Tibial nerve (tissue), 4 donors: ENCODE measurements around the gene MTMR3.

Experiments used
- EP300 ChIP-seq, 2 donors: sonication (generic); formaldehyde crosslinking; IDR thresholded peaks; one replicate each; pipeline ENCODE4 v1.6.1; 2017; ENCODE audit warnings: antibody characterized with exemption in 2 of 2, mild to moderate bottlenecking in 1 of 2
- POLR2A ChIP-seq, 2 donors: fragments of 450-650 bp; IDR thresholded peaks; one replicate each; pipeline ENCODE4 v1.6.1; 2017; ENCODE audit warnings: antibody characterized with exemption in 2 of 2, mild to moderate bottlenecking in 2 of 2, moderate library complexity in 2 of 2
- TF ChIP-seq, protein P1 (sequence below), 5 experiments: fragments of 200-600 bp in 3 of 5; fragments of 450-650 bp in 2 of 5; sonication (generic) in 3 of 5; IDR thresholded peaks; one replicate each; pipeline ENCODE4 v1.5.1; 2016 to 2019; ENCODE audit warnings: antibody characterized with exemption in 5 of 5, mild to moderate bottlenecking in 3 of 5, moderate library complexity in 2 of 5

- TF ChIP-seq, protein P1, sequence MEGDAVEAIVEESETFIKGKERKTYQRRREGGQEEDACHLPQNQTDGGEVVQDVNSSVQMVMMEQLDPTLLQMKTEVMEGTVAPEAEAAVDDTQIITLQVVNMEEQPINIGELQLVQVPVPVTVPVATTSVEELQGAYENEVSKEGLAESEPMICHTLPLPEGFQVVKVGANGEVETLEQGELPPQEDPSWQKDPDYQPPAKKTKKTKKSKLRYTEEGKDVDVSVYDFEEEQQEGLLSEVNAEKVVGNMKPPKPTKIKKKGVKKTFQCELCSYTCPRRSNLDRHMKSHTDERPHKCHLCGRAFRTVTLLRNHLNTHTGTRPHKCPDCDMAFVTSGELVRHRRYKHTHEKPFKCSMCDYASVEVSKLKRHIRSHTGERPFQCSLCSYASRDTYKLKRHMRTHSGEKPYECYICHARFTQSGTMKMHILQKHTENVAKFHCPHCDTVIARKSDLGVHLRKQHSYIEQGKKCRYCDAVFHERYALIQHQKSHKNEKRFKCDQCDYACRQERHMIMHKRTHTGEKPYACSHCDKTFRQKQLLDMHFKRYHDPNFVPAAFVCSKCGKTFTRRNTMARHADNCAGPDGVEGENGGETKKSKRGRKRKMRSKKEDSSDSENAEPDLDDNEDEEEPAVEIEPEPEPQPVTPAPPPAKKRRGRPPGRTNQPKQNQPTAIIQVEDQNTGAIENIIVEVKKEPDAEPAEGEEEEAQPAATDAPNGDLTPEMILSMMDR (IDR thresholded peaks at IDR 0.05), result no peak
- TF ChIP-seq POLR2A (IDR thresholded peaks at IDR 0.05) (no peak), EP300 (IDR thresholded peaks at IDR 0.05) (no peak)
Observed at GRCh38 chr22:30020511-30020910, 137.5 kb downstream of the MTMR3 start.
